ENCODE data around the gene SAMD14. TPM values are rescaled to one million over a fixed set of nuclear protein-coding genes. Genes with fewer than 3 reads are reported as not detected.

Gene SAMD14
- polyA plus RNA-seq, 6 donors from 2014 or later, result 0.11 to 0.31 TPM; not detected in 4

DNA sequence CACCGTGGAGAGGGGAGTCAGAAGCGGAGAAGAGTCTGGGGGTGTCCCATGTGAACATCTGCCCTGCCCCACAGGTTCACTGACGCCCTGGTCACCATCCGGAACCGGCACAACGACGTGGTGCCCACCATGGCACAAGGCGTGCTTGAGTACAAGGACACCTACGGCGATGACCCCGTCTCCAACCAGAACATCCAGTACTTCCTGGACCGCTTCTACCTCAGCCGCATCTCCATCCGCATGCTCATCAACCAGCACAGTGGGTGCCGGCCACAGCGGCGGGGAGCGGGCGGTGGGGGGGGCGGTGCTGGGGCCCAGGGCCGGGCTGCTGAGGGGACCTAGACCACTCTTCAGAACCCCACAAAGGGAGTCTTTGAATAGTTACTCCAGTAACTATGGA, 24.1 kb downstream of the SAMD14 start:
- Mint-ChIP-seq H3K4me1 (peaks cover 0 to 4% (median 0%) of the 10 kb centered on the region in 3 donors), H3K27me3 (no peaks in the 10 kb centered on the region), H3K9me3 (no peaks in the 10 kb centered on the region), H3K4me3 (peak overlapping the region in 1 of 8 donors; percentile 29), H3K27ac (no peak overlapping the region), H3K36me3 (peaks cover 0 to 27% of the 10 kb centered on the region in 2 donors)
- ATAC-seq (ENCODE audit: low read depth in 2 of 2), result no peak
- DNase-seq, result no peak

DNA sequence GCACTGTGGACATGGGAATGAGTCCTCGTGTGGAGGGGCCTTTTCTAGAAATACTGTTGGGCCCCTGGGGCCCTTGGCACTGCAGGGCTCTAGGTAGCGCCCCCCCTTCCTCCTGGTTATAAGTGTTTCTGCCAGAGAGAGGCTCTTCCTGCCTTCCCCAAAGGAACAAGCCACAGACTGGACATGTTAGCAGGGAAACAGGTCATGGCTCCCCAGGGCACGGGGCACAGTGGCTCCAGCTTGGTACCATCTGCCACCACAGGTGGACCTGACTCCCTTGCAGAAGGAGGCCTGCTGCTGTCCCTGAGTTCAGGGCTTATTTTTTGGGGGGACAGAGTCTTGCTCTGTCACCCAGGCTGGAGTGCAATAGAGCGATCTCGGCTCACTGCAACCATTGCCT, 26.0 kb downstream of the SAMD14 start:
- H3K4me3 Mint-ChIP-seq, result no peak overlapping the region
- no peak for ATAC-seq (ENCODE audit: low read depth in 2 of 2)
- no peak overlapping the region for H3K27ac Mint-ChIP-seq
- H3K36me3 Mint-ChIP-seq, result peaks cover 0 to 25% of the 10 kb centered on the region in 2 donors
- no peak for DNase-seq
- H3K4me1 Mint-ChIP-seq, result peaks cover 6 to 7% (median 7%) of the 10 kb centered on the region in 3 donors
- H3K27me3 Mint-ChIP-seq, result no peaks in the 10 kb centered on the region
- no peaks in the 10 kb centered on the region for H3K9me3 Mint-ChIP-seq

DNA sequence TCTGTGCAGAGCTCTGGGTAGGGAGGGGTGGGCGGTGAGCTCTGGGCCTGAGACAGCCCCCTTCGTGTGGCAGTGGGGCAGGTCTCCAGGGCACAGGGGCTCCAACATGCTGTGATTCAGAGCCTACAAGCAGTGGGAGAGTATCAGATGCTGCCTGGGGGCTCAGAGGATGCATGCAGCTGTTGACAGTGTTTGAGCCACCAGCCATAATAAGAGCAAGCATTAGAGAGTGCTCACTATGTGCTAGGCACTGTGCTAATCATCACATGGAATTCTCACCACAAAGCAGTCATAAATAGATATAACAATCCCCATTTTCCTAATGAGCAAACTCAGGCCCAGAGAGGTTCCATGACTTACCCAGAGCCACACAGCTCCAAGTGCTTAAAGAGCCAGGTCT, 26.7 kb downstream of the SAMD14 start:
- ATAC-seq (ENCODE audit: low read depth in 2 of 2) (no peak), DNase-seq (no peak)
- no peak overlapping the region for H3K4me3 Mint-ChIP-seq
- H3K27ac Mint-ChIP-seq, result no peak overlapping the region
- H3K4me1 Mint-ChIP-seq, result peaks cover 11 to 12% (median 12%) of the 10 kb centered on the region in 3 donors
- H3K27me3 Mint-ChIP-seq, result no peaks in the 10 kb centered on the region
- no peaks in the 10 kb centered on the region for H3K9me3 Mint-ChIP-seq
- H3K36me3 Mint-ChIP-seq, result peaks cover 0 to 25% of the 10 kb centered on the region in 2 donors

DNA sequence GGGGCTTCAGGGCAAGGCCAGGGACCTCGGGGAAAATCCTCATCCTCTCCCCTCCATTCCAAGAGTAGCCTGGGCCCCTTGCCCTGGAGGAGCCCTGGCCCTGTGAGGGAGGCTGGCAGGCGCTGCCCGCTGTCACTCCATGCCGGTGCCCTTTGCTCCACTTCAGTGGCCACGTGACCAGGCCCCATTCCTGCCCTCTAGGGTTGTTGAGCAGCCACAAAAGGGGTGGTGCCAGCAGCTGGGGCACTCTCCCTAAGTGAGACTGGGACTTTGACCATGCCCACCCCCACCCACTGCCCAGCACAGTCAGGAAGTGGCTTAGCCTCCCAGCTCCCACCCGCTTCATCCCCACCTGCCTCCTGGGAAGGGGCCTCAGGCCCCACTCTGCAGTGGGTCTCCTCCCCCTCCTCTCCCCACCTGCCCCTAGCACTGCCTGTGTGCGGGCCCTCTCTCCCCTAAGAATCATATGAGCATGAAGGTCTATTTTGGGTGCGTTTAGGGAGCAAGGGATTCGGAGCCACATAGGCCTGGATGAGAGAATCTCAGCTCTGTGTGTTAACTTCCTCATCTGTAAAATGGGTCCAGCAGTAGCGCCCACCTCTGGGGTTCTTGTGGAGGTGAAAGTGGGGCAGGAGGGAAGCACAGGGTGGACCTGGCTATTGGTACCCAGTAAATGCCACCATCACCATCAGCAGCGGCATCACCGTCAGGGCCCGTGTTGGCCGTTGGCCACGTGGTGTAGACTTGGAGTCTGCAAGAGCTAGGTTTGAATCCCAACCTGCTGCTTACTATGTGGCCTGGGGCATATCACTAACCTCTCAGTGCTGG, 27.6 kb downstream of the SAMD14 start:
- Mint-ChIP-seq H3K36me3 (peaks cover 0 to 28% of the 10 kb centered on the region in 2 donors), H3K9me3 (no peaks in the 10 kb centered on the region), H3K4me3 (no peak overlapping the region), H3K27me3 (no peaks in the 10 kb centered on the region), H3K27ac (no peak overlapping the region), H3K4me1 (peaks cover 12 to 13% (median 12%) of the 10 kb centered on the region in 3 donors)
- DNase-seq (no peak), ATAC-seq (ENCODE audit: low read depth in 2 of 2) (no peak)

DNA sequence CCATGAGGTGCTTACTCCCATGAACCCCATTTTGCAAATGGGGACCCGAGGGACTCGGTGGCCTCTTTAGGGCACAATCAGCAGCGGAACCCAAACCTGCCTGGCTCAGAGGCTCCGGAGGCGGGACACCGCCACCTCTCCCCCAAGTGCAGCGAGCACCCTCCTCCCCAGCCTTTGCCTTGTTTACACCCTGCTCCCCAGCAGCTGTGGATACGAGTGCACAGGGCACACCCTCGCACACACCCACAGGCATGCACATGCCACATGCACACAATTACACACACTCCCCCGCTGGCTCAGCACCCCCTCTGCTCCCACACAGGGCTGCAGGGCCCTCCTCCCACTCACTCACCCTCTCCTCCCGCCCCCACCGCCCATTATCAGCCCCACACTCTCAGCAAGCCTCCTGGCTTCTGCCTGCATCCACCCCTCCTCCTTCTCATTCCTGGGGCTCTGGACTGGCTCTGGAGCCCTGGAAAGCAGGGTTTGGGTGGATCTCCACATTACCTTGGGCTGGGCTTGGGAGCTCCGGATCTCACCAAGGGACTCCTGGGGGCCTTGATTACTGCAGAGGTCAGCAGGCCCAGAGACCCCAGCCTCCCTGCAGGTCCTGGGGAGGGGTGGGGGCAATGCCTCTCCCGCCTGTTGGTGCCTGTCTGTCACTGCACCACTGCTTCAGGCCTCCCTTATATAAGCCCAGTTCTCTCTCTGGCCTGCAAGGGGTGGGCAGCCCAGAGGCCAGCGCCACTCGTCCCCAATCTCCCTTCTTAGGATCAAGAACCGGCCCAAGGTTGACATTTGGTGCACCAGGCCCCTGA, 28.4 kb downstream of the SAMD14 start:
- H3K9me3 Mint-ChIP-seq, result no peaks in the 10 kb centered on the region
- peak overlapping the region in 1 of 8 donors; percentile 41 for H3K4me3 Mint-ChIP-seq
- DNase-seq (no peak), ATAC-seq (ENCODE audit: low read depth in 2 of 2) (no peak)
- H3K27me3 Mint-ChIP-seq, result no peaks in the 10 kb centered on the region
- peaks cover 0 to 20% of the 10 kb centered on the region in 2 donors for H3K36me3 Mint-ChIP-seq
- H3K27ac Mint-ChIP-seq, result no peak overlapping the region
- peaks cover 16 to 21% (median 20%) of the 10 kb centered on the region in 3 donors for H3K4me1 Mint-ChIP-seq

DNA sequence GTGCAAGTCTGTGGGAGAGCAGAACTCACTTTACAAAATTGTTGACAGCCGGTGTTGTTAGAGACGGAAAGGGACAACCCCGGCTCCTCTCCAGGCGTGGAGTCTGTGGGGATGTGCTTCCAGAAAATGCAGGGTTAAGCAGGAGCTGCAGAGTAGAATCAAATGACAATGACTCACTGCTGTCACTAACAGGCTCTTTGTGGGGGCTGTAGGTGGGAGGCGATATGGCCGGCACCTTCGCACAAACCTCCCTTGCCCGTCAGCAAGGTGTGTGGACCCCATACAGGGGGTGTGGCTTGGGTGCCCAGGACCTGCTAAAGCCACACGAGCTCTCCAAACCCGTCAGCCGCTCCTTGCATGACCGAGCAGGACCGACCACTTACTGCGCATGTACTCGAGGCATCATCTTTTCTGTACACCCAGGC, 29.0 kb downstream of the SAMD14 start:
- no peak for DNase-seq
- H3K27me3 Mint-ChIP-seq, result no peaks in the 10 kb centered on the region
- H3K27ac Mint-ChIP-seq, result peak overlapping the region in 1 of 6 donors; percentile 57
- no peaks in the 10 kb centered on the region for H3K9me3 Mint-ChIP-seq
- H3K36me3 Mint-ChIP-seq, result peaks cover 0 to 20% of the 10 kb centered on the region in 2 donors
- H3K4me1 Mint-ChIP-seq, result peaks cover 18 to 28% (median 26%) of the 10 kb centered on the region in 3 donors
- peak overlapping the region in 1 of 8 donors; percentile 41 for H3K4me3 Mint-ChIP-seq
- no peak for ATAC-seq (ENCODE audit: low read depth in 2 of 2)

DNA sequence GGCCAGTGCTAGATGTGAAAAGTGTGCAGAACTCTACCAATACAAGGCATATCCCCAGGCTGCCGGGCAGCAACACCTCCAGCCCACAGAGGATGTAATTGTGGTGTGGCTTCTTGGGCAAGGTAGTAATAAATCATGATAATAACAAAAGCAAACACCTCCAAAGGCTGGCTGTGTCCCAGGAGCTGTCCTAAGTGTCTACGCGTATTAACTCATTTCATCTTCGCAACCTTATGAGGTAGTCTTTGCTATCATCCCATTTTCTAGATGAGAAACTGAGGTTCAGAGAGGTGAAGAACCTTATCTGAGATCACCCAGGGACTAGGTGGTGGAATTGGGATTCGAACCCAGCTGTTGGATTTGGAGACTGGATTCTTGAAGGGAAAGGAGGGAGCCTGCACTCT, 29.5 kb downstream of the SAMD14 start:
- peak overlapping the region in 1 of 6 donors; percentile 57 for H3K27ac Mint-ChIP-seq
- peaks cover 0 to 18% of the 10 kb centered on the region in 2 donors for H3K36me3 Mint-ChIP-seq
- ATAC-seq (ENCODE audit: low read depth in 2 of 2) (no peak), DNase-seq (no peak)
- peaks cover 23 to 32% (median 31%) of the 10 kb centered on the region in 3 donors for H3K4me1 Mint-ChIP-seq
- peak overlapping the region in 1 of 8 donors; percentile 41 for H3K4me3 Mint-ChIP-seq
- H3K27me3 Mint-ChIP-seq, result no peaks in the 10 kb centered on the region
- no peaks in the 10 kb centered on the region for H3K9me3 Mint-ChIP-seq

DNA sequence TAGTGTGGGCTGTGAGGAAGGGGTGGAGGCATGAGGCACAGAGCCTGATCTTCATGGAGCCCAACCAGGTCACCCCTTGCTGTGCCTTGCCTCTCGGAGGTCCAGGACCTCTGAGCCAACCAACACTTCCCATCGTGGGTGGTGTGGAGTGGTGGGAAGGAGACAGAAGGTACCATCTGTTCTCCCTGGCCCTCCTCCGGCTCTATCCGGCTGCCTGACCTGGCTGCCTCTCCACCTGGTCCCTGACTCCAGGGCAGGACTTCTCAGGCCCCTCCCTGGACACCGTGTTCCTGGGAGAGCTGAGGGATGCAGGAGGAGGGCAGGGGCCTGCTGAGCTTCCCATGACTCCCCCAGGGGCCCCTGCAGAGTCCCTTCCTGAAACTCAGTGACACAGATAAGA, 31.0 kb downstream of the SAMD14 start:
- Mint-ChIP-seq H3K36me3 (peaks cover 0 to 10% of the 10 kb centered on the region in 2 donors), H3K4me3 (no peak overlapping the region), H3K27me3 (no peaks in the 10 kb centered on the region), H3K9me3 (no peaks in the 10 kb centered on the region), H3K27ac (peak overlapping the region in 1 of 6 donors; percentile 32), H3K4me1 (peaks cover 34 to 43% (median 34%) of the 10 kb centered on the region in 3 donors)
- DNase-seq, result no peak
- ATAC-seq (ENCODE audit: low read depth in 2 of 2), result no peak

DNA sequence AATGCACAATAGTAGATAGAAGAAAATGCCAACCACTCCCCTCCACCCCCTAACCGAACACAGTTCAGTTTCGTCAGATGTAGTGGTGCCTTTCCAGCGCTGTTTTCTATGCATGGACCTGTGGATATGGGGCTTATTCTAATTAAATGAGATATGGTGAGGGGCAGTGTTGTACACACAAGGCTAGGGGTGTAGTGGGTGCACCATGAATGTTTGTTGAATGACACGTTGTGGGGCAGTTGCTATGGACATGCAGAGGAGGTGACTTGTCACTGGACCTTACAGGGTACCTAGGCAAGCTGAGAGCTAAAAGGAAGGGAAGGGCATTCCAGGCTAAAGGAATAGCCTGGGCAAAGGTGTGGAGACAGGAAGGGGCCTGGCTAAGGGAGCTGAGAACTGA, 31.4 kb downstream of the SAMD14 start:
- peak overlapping the region in 1 of 6 donors; percentile 32 for H3K27ac Mint-ChIP-seq
- H3K4me1 Mint-ChIP-seq, result peaks cover 34 to 45% (median 34%) of the 10 kb centered on the region in 3 donors
- DNase-seq (no peak), ATAC-seq (ENCODE audit: low read depth in 2 of 2) (no peak)
- H3K27me3 Mint-ChIP-seq, result no peaks in the 10 kb centered on the region
- no peaks in the 10 kb centered on the region for H3K9me3 Mint-ChIP-seq
- H3K36me3 Mint-ChIP-seq, result peaks cover 0 to 10% of the 10 kb centered on the region in 2 donors
- H3K4me3 Mint-ChIP-seq, result no peak overlapping the region

DNA sequence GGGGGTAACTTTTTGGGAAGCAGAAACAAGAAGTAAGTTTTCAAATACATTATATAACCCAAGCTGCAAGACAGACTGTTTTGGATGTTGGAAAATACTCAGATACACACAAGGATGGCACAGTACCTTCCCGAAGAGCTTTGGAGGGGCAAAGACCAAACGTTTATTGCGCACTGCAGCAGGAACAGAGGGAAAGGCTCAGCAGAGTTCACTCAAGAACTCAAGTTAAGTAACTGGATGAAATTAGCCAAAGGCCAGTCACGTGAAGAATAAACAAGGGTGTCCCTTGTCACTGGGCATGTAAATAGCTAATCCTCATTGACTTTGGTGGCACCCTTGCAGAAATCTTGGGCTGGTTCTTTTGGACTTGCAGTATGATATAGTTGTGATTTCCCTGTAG, 32.0 kb downstream of the SAMD14 start:
- Mint-ChIP-seq H3K27ac (no peak overlapping the region), H3K27me3 (no peaks in the 10 kb centered on the region), H3K36me3 (peaks cover 0 to 10% of the 10 kb centered on the region in 2 donors), H3K9me3 (no peaks in the 10 kb centered on the region), H3K4me1 (peaks cover 34 to 45% (median 39%) of the 10 kb centered on the region in 3 donors), H3K4me3 (peak overlapping the region in 2 of 8 donors; percentile 74 to 97)
- DNase-seq (no peak), ATAC-seq (ENCODE audit: low read depth in 2 of 2) (no peak)

DNA sequence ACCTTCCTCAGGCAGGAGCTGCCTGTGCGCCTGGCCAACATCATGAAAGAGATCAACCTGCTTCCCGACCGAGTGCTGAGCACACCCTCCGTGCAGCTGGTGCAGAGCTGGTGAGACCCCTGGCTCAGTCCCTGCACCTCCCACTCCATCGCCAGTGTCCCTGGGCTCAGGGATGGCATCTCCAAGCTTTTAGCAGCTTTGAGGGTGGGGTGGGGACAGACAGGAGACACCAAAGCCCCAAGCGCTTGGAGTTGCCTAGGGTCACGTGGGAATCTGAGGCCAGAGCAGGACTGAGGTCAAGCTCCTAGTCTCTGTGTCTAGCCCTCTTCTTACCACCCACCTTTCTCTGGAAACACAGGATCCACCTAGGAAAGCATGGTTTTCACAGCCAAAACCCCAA, 32.5 kb downstream of the SAMD14 start:
- H3K9me3 Mint-ChIP-seq, result no peaks in the 10 kb centered on the region
- peaks cover 34 to 45% (median 39%) of the 10 kb centered on the region in 3 donors for H3K4me1 Mint-ChIP-seq
- no peak overlapping the region for H3K27ac Mint-ChIP-seq
- H3K27me3 Mint-ChIP-seq, result no peaks in the 10 kb centered on the region
- ATAC-seq (ENCODE audit: low read depth in 2 of 2) (no peak), DNase-seq (no peak)
- peaks cover 0 to 10% of the 10 kb centered on the region in 2 donors for H3K36me3 Mint-ChIP-seq
- H3K4me3 Mint-ChIP-seq, result peak overlapping the region; percentile 5 to 97 (median 49)

DNA sequence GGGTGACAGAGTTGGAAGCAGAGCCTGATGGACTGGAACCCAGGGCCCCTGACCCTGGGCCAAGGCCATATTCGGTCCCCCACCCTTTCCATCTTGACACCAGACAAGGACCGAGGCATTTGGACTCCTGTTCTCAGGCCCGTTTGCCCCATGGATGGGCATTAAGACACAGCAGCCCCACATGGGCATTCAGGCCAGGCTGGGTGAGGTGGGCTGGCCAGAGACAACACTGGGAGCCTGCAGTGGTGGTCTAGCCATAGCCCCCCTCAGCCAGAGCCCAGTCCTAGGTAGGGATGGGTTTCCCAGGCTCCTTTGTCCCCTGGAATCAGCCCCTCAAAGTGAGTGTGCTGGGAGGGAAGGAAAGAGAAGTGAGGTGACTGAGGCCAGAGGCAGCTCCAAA, 33.2 kb downstream of the SAMD14 start:
- Mint-ChIP-seq H3K36me3 (peaks cover 0 to 10% of the 10 kb centered on the region in 2 donors), H3K4me1 (peaks cover 34 to 45% (median 39%) of the 10 kb centered on the region in 3 donors), H3K4me3 (peak overlapping the region; percentile 5 to 100 (median 97)), H3K9me3 (no peaks in the 10 kb centered on the region), H3K27me3 (peaks cover 0 to 2% (median 0%) of the 10 kb centered on the region in 3 donors), H3K27ac (peak overlapping the region in 2 of 6 donors; percentile 49 to 58)
- no peak for ATAC-seq (ENCODE audit: low read depth in 2 of 2)
- DNase-seq, result no peak

DNA sequence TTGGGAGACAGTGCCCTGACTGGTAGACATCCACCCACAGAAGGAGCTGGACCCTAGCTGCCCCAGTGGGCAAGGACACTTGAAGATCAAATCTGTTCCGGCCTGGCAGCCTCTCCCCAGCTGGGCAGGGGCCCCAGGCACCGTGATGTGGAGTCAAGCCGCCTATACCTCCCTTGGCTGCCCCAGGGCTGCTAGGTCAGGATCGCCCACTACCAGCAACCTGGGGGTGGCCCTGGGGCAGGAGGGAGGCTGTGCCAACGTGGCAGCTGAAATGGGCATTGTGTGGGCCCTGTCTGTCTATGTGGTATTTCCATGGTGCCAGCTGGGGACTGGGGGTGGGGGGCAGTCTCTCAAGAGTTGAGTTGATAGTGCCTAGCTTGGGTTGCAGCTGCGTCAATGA, 33.9 kb downstream of the SAMD14 start:
- ATAC-seq (ENCODE audit: low read depth in 2 of 2), result no peak
- H3K36me3 Mint-ChIP-seq, result peaks cover 0 to 10% of the 10 kb centered on the region in 2 donors
- no peak for DNase-seq
- peak overlapping the region in 3 of 6 donors; percentile 54 to 92 (median 86) for H3K27ac Mint-ChIP-seq
- peaks cover 34 to 45% (median 39%) of the 10 kb centered on the region in 3 donors for H3K4me1 Mint-ChIP-seq
- H3K27me3 Mint-ChIP-seq, result peaks cover 0 to 4% (median 0%) of the 10 kb centered on the region in 3 donors
- peak overlapping the region; percentile 84 to 100 (median 99) for H3K4me3 Mint-ChIP-seq
- no peaks in the 10 kb centered on the region for H3K9me3 Mint-ChIP-seq

Measured in naive B cell (primary cell).